ENCODE data around the gene THUMPD3.
A peak's percentile ranks its signal among the peaks of the same experiment; 100 is the strongest.

Gene THUMPD3

DNA sequence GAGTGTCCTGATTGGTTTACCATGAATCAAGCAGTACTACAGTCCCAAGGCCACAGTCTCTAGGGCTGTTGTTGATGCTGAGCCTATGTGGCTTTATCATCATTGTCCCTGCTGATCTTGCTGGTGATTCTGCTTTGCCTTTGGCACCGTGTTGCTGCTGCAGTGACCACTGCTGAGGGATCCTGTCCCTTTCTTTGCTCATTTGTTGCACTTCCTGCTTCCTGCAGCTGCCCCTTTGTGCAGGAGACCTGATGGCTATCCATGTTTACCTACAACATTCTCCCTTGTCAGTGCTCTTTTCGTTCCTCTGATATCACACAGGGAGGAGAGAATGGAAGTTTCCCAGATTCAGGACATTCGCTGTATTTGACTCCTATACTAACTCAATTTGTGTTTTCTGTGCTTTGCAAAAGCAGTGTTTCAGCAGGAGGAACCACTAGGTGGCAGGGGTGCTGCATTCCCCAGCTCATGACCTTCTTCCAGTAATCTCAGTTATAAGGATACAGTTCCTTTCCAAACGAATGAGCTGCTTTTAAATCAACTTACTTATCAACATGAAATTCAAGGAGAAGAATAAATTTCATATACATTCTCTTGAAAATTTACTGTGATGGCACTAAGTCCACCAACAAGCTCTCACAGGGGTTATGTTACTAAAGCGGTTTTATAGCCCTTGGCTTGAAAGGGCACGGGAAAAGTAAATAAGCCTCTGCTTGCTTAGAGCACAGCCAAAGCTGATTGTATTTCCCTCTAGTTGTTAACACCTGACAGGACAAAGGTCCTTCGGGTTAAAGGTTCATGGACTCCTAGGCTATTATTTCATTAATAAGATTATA is 9.7 kb upstream of the THUMPD3 start:
- no peak for DNase-seq (ENCODE audit: extremely low read depth, low read depth)
- peak; percentile 92 for TF ChIP-seq CTCF (IDR thresholded peaks at IDR 0.05; ENCODE audit: low read depth, low read length, missing control alignments)
- no peak overlapping the region for H3K4me3 ChIP-seq (replicated peaks; ENCODE audit: low read depth, low read length)

DNA sequence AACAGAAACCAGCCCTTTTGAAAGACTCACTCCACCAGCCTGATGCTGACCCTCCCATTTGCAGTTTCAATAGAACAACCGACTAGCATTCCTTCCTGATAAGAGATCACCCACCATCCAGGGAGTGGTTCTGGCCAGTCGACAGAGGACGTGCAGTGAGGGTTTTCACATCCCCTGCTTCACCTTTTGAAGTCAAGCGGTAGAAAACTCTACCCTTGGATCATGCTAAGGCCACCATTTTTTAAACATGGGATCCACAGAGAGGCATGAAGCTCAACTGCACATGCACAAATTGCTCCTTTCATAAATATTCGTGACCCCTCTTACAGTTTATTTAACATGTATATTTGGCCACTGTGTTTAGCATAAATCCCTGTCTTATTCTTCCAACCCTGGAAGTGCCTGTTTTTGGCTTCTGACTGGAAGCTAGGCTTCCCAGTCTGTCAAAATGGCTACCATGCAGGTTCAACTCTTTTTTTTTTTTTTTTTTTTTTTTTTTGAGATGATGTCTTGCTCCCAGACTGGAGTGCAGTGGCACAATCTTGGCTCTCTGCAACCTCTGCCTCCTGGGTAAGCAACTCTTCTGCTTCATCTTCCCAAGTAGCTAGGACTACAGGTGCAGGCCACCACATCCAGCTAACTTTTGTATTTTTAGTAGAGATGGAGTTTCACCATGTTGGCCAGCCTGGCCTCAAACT is 1.0 kb upstream of the THUMPD3 start:
- no peak for DNase-seq (ENCODE audit: extremely low read depth, low read depth)
- H3K4me3 ChIP-seq (replicated peaks; ENCODE audit: low read depth, low read length), result peak overlapping the region; percentile 73
- TF ChIP-seq CTCF (IDR thresholded peaks at IDR 0.05; ENCODE audit: low read depth, low read length, missing control alignments), result no peak

DNA sequence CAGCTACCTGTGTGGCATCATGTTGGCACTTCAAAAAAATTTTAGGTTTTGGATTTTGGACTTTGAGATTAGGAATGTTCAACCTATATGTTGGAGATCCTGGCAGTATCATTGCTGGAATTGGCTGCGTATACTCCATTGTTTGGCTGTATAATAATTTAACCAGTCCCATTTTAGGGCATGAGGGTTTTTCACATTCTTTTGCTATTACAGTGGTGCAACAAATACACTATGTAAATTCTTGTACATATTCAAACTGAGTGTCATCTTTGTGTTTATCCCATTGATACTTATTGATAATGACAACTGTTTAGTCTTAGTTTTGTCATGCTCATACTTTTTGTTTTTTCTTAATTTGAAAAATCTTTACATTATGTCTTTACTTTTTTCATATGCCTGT is 6.7 kb downstream of the THUMPD3 start:
- no peak for DNase-seq (ENCODE audit: extremely low read depth, low read depth)
- no peak overlapping the region for H3K4me3 ChIP-seq (replicated peaks; ENCODE audit: low read depth, low read length)
- TF ChIP-seq CTCF (IDR thresholded peaks at IDR 0.05; ENCODE audit: low read depth, low read length, missing control alignments), result no peak

DNA sequence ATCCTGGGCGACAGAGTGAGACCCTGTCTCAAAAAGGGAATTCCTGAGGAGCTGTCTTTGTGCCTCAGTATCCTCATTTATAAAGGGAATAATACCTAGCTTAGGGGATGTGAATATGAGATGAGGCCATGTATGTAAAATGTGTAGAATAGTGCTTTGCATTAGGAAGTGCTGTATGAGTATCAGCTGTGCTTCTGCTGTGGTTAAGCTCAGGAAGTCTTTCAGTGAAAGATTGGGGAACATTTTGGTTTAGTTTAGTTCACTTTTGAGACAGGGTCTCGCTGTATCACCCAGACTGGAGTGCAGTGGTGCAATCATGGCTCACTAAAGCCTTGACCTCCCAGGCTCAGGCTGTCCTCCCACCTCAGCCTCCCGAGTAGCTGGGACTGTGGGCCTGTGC is 10.6 kb downstream of the THUMPD3 start:
- H3K4me3 ChIP-seq (replicated peaks; ENCODE audit: low read depth, low read length), result no peak overlapping the region
- TF ChIP-seq CTCF (IDR thresholded peaks at IDR 0.05; ENCODE audit: low read depth, low read length, missing control alignments), result no peak
- no peak for DNase-seq (ENCODE audit: extremely low read depth, low read depth)

- no peak for TF ChIP-seq CTCF (IDR thresholded peaks at IDR 0.05; ENCODE audit: low read depth, low read length, missing control alignments)
- no peak for DNase-seq (ENCODE audit: extremely low read depth, low read depth)
Measured at GRCh38 chr3:9377981-9378380, 15.1 kb downstream of the THUMPD3 start.

GRCh38 chr3:9379327-9379726 is 16.5 kb downstream of the THUMPD3 start:
- no peak overlapping the region for H3K4me3 ChIP-seq (replicated peaks; ENCODE audit: low read depth, low read length)
- no peak for TF ChIP-seq CTCF (IDR thresholded peaks at IDR 0.05; ENCODE audit: low read depth, low read length, missing control alignments)
- no peak for DNase-seq (ENCODE audit: extremely low read depth, low read depth)

More at GRCh38 chr3:9377981-9378380, 15.1 kb downstream of the THUMPD3 start:
- H3K4me3 ChIP-seq (replicated peaks; ENCODE audit: low read depth, low read length), result no peak overlapping the region

Measured in HFF-Myc (cell line).